LNCAP (cell line): ENCODE data around the gene BTBD7.

Experiments
- TF ChIP-seq, protein P1 (sequence below): fragments of 450-650 bp; IDR thresholded peaks from 2 replicates; pipeline ENCODE4 v1.5.1; 2017; ENCODE audit warnings: mild to moderate bottlenecking

Gene BTBD7

DNA sequence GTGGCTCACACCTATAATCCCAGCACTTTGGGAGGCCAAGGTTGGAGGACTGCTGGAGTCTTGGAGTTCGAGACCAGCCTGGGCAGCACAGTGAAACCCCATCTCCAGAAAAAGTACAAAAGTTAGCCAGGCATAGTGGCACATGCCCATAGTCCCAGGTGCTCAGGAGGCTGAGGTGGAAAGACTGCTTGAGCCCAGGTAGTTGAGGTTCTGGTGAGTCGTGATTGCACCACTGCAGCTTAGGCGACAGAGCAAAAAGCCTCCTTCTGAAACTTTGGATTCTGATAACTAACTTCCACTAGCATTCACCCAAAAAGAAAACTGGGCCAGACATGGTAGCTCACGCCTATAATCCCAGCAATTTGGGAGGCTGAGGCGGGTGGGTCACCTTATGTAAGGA, 6.6 kb downstream of the BTBD7 start:
- TF ChIP-seq, protein P1, sequence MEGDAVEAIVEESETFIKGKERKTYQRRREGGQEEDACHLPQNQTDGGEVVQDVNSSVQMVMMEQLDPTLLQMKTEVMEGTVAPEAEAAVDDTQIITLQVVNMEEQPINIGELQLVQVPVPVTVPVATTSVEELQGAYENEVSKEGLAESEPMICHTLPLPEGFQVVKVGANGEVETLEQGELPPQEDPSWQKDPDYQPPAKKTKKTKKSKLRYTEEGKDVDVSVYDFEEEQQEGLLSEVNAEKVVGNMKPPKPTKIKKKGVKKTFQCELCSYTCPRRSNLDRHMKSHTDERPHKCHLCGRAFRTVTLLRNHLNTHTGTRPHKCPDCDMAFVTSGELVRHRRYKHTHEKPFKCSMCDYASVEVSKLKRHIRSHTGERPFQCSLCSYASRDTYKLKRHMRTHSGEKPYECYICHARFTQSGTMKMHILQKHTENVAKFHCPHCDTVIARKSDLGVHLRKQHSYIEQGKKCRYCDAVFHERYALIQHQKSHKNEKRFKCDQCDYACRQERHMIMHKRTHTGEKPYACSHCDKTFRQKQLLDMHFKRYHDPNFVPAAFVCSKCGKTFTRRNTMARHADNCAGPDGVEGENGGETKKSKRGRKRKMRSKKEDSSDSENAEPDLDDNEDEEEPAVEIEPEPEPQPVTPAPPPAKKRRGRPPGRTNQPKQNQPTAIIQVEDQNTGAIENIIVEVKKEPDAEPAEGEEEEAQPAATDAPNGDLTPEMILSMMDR: no peak

DNA sequence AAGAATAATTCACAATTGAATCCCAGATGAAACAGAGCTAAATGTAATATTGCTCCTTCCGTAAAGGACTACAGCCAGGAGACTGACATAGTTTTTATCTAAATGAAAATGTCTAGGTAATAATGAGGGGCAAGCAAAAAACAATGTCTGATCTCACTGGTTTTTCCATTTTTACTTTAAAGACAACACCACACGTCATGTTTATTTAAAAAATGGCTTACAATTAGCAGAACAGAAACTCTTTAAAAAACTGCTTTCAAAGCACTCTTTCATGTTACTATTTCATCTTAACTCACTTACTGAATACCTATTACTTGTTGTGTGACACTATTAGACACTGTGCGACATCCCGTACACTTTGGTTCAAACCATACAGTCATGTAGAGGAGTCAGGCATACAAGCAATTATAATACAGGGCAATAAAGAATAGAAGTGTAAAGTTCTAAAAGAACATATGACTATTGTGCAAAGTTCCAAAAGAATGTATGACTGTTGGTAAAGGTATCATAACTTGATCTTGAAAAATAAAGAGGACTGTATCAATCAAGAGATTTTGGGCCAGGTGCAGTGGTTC, 9.1 kb downstream of the BTBD7 start:
- TF ChIP-seq, protein P1: no peak

DNA sequence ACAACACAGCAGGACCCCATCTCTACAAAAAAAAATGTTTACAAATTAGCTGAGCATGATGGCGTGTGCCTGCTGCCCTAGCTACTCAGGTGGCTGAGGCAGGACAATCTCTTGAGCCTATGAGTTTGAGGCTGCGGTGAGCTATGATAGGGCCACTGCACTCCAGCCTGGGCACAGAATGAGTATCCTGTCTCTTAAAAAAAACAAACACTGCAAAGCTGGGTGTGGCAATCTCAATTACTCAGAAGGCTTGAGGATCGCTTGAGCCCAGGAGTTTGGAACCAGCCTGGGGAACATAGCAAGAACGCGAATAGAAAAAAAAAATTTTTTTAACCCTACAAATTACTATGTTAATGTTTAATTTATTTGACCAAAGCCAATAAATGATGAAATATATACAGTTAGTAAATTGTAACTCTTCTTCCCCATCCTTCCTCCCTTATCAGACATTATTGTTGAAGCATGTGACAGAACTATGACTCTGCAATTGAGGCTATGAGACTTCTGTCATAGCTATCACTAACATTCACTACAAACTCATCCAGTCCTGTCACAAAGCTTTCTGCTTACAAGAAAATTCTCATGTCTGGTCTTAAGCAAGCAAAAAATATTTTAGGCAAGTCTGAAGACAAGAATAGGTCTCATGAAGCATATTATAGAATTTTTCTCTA, 9.8 kb downstream of the BTBD7 start:
- TF ChIP-seq, protein P1: no peak

DNA sequence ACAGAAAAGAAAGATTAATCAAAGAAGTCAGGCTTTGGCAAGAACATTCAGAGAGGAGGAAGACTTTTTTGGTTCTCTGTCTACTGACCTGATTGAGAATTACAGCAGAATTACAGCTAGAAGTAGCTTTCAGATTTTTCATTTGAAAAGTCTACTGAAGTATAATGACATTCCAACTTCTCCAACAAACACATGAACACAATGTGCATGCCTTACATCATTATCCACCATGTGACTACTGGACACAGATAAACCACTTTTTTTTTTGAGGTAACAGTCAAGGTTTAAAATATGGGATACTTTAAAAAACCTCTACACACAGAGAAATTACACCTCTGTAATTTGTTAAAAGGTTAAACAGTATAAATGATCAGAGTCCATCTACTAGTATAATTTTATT, 12.3 kb downstream of the BTBD7 start:
- TF ChIP-seq, protein P1: no peak

DNA sequence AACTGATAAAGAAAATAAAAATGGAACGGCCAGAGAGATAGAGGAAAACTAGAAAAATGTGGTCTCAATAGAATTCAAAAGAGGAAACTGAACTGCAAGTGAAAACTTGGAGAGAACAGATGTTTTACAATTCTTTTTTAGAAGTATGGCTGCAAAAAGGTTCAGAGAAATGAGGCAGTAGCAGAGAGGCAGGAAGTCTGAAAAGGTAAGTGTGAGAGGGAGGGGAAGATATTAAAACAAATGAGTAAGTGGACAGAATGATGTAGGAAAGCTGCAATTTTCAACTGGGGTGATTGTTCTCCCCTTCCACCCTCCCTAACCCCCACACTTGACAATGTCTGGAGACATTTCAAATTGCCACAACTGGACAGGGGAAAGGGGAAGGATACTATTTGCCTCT, 12.9 kb downstream of the BTBD7 start:
- TF ChIP-seq, protein P1: no peak

DNA sequence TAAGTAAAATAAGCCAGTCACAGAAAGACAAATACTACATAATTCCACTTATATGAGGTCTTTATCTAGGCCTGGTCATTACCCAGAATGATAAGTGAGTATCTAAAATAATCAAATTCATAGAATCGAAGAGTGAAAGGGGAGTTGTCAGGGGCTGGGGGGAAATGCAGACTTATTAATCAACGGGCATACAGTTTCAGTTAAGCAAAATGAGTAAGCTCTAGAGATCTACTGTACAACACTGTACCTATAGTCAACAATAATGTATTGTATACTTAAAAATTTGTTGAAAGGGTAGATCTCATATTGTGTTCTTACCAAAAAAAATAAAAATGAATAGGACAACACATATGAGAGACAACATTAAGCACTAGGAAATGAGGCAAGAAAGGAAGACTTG, 13.3 kb downstream of the BTBD7 start:
- TF ChIP-seq, protein P1: no peak

DNA sequence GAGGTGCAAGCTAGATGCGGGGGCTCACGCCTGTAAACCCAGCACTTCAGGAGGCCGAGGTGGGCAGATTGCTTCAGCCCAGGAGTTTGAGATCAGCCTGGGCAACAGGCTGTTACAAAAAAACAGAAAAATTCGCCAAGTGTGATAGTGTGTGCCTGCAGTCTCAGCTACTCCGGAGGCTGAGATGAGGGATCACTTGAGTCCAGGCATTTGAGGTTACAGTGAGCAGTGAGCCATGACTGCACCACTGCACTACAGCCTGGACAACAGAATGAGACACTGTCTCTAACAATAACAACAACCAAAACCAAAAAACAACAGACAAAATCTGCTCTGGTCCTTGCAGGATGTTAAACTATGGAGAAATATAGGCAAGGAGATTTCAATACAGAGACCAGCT, 13.9 kb downstream of the BTBD7 start:
- TF ChIP-seq, protein P1: no peak
